ENCODE measurements around the gene GPSM1. TPM values are rescaled to one million over a fixed set of nuclear protein-coding genes. Genes with fewer than 3 reads are reported as not detected.

The GPSM1 gene
- total and polyA plus RNA-seq, 2 donors (not counting 1 experiment from before 2014, with no cell fraction given): 2.4 to 6.3 TPM

- Histone ChIP-seq H3K4me1 (ENCODE audit: control insufficient read depth in 2 of 2, insufficient read depth in 2 of 2, low read length in 2 of 2) (peaks cover 39 to 44% of the 10 kb centered on the region in 2 donors), H3K79me2 (ENCODE audit: control insufficient read depth, insufficient read depth, low read length) (peaks cover 51% of the 10 kb centered on the region), H3K4me3 (ENCODE audit: control extremely low read depth in 1 of 5, extremely low read depth in 1 of 5, insufficient read depth in 1 of 5, low read depth in 2 of 5, low read length in 4 of 5) (no peak overlapping the region), H3K9me3 (ENCODE audit: control extremely low read depth in 1 of 3, control insufficient read depth in 2 of 3, insufficient read depth in 1 of 3, low read length in 2 of 3) (no peaks in the 10 kb centered on the region), H2AFZ (ENCODE audit: insufficient read depth, low read depth, low read length, poor library complexity, severe bottlenecking) (no peak overlapping the region), H3K4me2 (replicated peaks; ENCODE audit: low read depth, low read length, poor library complexity, severe bottlenecking) (no peak overlapping the region), H4K20me1 (ENCODE audit: control insufficient read depth, insufficient read depth, low read length, poor library complexity, severe bottlenecking) (peaks cover 25% of the 10 kb centered on the region), H3K36me3 (replicated peaks in 1 of 2; ENCODE audit: control extremely low read depth in 1 of 2, control insufficient read depth in 1 of 2, extremely low read depth in 1 of 2, insufficient read depth in 2 of 2, low read length in 1 of 2) (peaks cover 1 to 31% of the 10 kb centered on the region in 2 experiments), H3K9ac (ENCODE audit: low read length) (no peak overlapping the region), H3K27ac (ENCODE audit: low read length in 2 of 2) (no peak overlapping the region), H3K27me3 (replicated peaks in 1 of 4; ENCODE audit: control extremely low read depth in 1 of 4, control insufficient read depth in 3 of 4, insufficient read depth in 4 of 4, low read length in 3 of 4) (no peaks in the 10 kb centered on the region)
- Mint-ChIP-seq H3K4me1 (peaks cover 48% of the 10 kb centered on the region), H3K4me3 (peak overlapping the region; percentile 34), H3K27ac (no peak overlapping the region), H3K9me3 (ENCODE audit: insufficient read depth) (no peaks in the 10 kb centered on the region), H3K27me3 (no peaks in the 10 kb centered on the region)
- POLR2A ChIA-PET: interaction anchor here (1.3 to 1.6 kb wide), 2 partner anchors 8 to 10 kb away, joined by 3 to 5 read pairs; partner anchors contain the start of genes ENTR1 and PMPCA
- CTCF ChIA-PET: interaction anchor here (1.0 to 2.5 kb wide), 4 partner anchors 8 to 231 kb away, joined by 4 to 16 read pairs (median 6); partner anchors contain the start of genes DNLZ, ENTR1 and PMPCA
- intact Hi-C loops (cut with micrococcal nuclease): loop anchor here (2.0 to 5.0 kb wide), 3 partner anchors 81 to 435 kb away; partner anchors contain the start of gene SEC16A
- ATAC-seq (ENCODE audit: low read depth): no peak
- no peak for DNase-seq
- WGBS (ENCODE audit: insufficient coverage): 96% methylated on average over 18 of the region's 18 CpGs
- no peak for TF ChIP-seq EZH2 (IDR thresholded peaks at IDR 0.05; ENCODE audit: borderline replicate concordance, insufficient read depth, low read depth, low read length, poor library complexity, severe bottlenecking)
- TF ChIP-seq, protein P1, sequence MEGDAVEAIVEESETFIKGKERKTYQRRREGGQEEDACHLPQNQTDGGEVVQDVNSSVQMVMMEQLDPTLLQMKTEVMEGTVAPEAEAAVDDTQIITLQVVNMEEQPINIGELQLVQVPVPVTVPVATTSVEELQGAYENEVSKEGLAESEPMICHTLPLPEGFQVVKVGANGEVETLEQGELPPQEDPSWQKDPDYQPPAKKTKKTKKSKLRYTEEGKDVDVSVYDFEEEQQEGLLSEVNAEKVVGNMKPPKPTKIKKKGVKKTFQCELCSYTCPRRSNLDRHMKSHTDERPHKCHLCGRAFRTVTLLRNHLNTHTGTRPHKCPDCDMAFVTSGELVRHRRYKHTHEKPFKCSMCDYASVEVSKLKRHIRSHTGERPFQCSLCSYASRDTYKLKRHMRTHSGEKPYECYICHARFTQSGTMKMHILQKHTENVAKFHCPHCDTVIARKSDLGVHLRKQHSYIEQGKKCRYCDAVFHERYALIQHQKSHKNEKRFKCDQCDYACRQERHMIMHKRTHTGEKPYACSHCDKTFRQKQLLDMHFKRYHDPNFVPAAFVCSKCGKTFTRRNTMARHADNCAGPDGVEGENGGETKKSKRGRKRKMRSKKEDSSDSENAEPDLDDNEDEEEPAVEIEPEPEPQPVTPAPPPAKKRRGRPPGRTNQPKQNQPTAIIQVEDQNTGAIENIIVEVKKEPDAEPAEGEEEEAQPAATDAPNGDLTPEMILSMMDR (IDR thresholded peaks at IDR 0.05): no peak
Observed at GRCh38 chr9:136401173-136401922, 74.0 kb downstream of the GPSM1 start.

DNA sequence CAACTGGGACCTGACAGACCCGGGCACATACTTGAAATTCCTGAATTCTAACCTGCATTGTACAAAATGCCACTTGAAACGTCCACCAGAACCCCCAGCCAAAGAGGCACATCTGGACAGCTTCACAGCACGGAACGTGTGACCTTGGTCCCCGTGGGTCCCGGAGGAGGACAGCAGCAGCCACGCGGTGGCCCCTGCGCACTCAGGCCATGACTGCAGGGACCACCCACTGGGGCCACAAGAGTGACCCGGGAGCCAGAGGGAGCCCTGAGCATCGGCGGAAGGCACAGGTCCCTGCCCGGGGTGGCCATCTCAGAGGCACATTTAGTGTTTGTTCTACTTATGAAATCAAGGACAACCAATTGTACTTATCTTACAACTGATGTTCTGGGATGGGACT is 74.7 kb downstream of the GPSM1 start:
- Histone ChIP-seq H3K9ac (ENCODE audit: low read length) (no peak overlapping the region), H3K27me3 (replicated peaks in 1 of 4; ENCODE audit: control extremely low read depth in 1 of 4, control insufficient read depth in 3 of 4, insufficient read depth in 4 of 4, low read length in 3 of 4) (no peaks in the 10 kb centered on the region), H3K27ac (ENCODE audit: low read length in 2 of 2) (no peak overlapping the region), H3K36me3 (replicated peaks in 1 of 2; ENCODE audit: control extremely low read depth in 1 of 2, control insufficient read depth in 1 of 2, extremely low read depth in 1 of 2, insufficient read depth in 2 of 2, low read length in 1 of 2) (peaks cover 1 to 27% of the 10 kb centered on the region in 2 experiments), H3K79me2 (ENCODE audit: control insufficient read depth, insufficient read depth, low read length) (peaks cover 50% of the 10 kb centered on the region), H3K4me1 (ENCODE audit: control insufficient read depth in 2 of 2, insufficient read depth in 2 of 2, low read length in 2 of 2) (peaks cover 39 to 44% of the 10 kb centered on the region in 2 donors), H3K4me2 (replicated peaks; ENCODE audit: low read depth, low read length, poor library complexity, severe bottlenecking) (no peak overlapping the region), H3K4me3 (ENCODE audit: control extremely low read depth in 1 of 5, extremely low read depth in 1 of 5, insufficient read depth in 1 of 5, low read depth in 2 of 5, low read length in 4 of 5) (no peak overlapping the region), H4K20me1 (ENCODE audit: control insufficient read depth, insufficient read depth, low read length, poor library complexity, severe bottlenecking) (peaks cover 25% of the 10 kb centered on the region), H3K9me3 (ENCODE audit: control extremely low read depth in 1 of 3, control insufficient read depth in 2 of 3, insufficient read depth in 1 of 3, low read length in 2 of 3) (no peaks in the 10 kb centered on the region), H2AFZ (ENCODE audit: insufficient read depth, low read depth, low read length, poor library complexity, severe bottlenecking) (no peak overlapping the region)
- CTCF ChIA-PET: interaction anchor here (1.8 to 2.5 kb wide), 2 partner anchors 7 to 39 kb away, joined by 6 to 16 read pairs; partner anchors contain the start of genes DNLZ, ENTR1 and PMPCA
- POLR2A ChIA-PET: no interaction called here
- no peak overlapping the region for H3K27ac Mint-ChIP-seq
- no peaks in the 10 kb centered on the region for H3K9me3 Mint-ChIP-seq (ENCODE audit: insufficient read depth)
- ATAC-seq (ENCODE audit: low read depth) (no peak), DNase-seq (no peak)
- TF ChIP-seq EZH2 (IDR thresholded peaks at IDR 0.05; ENCODE audit: borderline replicate concordance, insufficient read depth, low read depth, low read length, poor library complexity, severe bottlenecking): no peak
- no peaks in the 10 kb centered on the region for H3K27me3 Mint-ChIP-seq
- H3K4me3 Mint-ChIP-seq: no peak overlapping the region
- intact Hi-C loops (cut with micrococcal nuclease): loop anchor here (5.0 kb wide), 1 partner anchor 160 kb away; no protein-coding TSS in a partner anchor
- 97% methylated on average over 9 of the region's 13 CpGs for WGBS (ENCODE audit: insufficient coverage)
- peaks cover 48% of the 10 kb centered on the region for H3K4me1 Mint-ChIP-seq

Measured in B cell (primary cell).